NCI-H510A (cell line): ENCODE data around the gene RFLNA.

Experiments
- DNase-seq: peaks from one replicate; lab custom pipeline; 2025; lab: John Stamatoyannopoulos, UW

The RFLNA gene

DNA sequence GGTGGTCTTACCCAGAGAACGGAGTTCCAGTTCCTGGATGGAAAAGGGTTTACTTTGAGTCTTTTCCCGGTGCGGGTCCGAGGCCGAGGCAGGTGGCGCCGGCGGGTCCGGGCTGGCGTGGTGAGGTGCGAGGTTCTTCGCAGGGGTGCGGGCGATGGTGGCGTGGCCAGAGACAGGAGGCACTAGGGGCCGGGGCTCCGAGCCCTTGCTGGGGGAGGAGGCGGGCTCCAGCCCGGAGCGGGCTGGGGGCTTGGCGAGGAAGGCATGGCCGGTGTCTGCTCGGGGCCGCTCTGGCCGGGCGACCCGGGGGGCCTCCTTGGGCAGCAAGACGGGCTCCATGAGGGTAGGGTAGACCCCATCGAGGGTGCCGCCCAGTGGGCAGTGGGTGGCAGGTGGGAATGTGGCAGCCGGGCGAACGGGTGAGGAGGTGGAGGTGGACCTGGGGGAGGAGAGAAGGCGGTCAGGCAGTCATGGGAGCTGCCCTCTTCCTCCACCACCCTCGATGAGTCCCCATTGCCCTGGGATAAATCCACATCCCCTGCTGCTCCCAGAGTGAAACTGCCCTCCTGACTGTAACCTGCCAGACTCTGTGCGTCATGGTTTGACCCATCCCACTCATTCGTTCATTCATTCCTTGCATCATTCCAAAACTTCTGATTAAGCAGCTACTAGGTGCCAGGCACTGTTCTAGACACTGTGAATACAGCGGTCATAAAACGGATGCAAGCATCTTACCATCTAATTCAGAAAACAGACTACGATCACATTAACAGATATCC lies 42.0 kb downstream of the RFLNA start:
- no peak for DNase-seq

DNA sequence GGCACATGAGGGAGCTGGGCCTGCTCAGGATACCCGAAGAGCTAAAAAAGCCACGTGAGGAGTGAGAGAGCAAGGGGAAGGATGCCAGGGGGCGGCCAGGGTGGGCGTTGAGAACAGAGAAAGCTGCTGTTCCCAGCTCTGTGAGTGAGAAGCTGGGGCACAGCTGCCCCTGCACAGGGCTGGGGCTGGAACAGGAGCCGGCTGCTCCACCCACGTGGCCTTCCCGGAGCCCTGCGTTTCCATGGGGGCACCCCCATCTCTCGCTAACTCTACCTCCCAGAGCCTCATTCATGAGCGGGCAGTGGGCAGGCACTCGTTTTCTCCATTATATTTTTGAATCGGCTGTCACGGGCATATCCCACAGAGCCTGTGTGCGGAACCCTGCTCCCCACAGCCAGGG lies 42.7 kb downstream of the RFLNA start:
- DNase-seq, result no peak

DNA sequence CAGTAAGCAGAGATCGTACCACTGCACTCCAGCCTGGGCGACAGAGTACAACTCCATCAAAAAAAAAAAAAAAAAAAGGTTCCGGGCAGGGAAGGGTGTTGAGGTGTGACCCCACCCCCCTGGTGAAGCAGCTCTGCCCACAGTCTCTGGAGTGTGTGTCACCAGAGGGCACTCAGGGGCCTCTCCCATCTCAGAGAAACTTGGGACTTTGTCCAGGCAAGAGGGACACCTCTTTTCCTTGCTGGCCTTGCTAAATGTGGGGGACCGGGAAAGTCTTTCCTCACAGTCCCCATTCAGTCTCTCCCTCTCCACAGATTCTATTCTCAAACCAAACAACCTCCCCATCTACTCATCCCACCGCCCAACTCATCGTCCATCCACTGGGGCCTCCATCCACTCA lies 43.6 kb downstream of the RFLNA start:
- no peak for DNase-seq

- DNase-seq, result no peak
Observed at GRCh38 chr12:124338876-124339603, 44.1 kb downstream of the RFLNA start.

DNA sequence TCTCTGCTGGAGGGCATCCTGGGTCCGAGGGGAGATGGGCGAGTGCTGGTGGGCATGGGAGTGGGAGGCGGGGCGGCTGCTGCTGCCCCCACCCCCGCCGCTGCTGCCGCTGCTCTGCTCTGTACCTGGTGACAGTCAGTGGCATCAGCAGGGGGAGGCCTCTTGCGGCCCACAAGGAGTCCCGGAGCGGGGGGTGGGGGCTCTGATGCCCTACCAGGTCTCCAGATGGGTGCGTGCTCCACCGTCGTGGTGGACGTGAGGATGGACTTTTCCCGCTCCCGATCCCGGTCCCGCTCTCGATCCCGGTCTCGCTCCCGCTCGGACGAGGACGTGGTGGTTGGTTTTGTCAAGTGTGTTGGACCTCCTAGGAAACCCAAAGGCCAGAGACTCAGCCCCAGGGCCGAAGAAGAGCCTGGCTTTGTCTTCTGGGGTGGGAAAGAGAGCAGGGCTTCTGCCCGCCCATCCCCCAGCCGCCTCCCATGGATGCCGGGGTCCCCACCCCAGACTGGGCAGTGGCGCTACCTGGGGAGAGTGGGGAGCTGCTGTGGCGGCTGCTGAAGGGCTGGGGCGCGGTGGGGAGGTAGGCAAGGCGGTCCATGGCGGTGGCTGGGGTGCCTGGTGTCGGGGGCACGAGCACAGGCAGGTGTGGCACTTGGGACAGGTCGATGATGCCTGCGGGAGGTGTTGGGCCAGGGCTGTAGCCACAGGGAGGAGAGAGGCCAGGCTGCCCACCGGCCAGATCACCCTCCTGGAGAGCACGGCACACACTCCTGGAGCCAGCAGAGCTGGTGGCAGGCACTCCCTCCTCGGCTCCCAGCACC lies 45.4 kb downstream of the RFLNA start:
- DNase-seq, result no peak

DNA sequence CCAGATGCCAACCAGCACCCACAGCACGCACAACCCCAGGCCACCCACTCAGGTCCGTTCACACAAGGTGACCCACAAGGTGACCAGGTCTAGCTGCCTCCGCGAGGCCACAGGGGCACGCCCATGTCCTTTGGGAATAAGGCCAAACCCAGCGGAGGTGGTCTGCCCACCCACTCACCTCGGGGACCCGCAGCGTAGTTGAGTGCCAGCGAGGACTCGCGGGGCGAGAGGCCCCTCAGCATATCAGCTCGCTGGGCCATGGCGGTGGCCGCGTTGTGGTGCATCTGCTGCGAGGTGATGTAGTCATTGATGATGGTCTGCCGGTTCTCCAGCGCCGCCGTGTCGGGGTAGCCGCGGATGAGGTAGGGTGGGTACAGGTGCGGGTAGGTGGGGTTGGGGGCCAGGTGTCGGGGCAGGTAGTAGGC lies 46.8 kb downstream of the RFLNA start:
- no peak for DNase-seq

DNA sequence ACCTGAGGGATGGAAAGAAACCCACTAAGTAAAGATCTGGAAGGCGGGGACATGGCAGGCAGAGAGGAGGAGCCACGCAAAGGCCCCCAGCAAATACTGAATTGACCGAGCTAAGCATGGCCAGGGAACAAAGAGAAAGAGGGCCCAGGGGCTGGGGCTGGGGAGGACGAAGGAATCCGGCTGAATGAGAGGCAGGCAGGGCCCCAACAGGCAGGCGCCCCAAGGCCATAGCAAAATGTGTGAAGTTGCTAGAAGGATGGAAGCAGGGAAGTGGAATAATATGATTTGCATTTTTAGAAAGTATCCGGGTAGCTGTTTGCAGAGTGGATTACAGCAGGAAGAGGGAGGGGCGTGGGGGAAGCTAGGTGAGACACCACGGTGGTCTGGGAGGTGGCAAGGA lies 49.1 kb downstream of the RFLNA start:
- DNase-seq, result no peak

GRCh38 chr12:124344526-124344925 lies 49.6 kb downstream of the RFLNA start:
- DNase-seq, result no peak

DNA sequence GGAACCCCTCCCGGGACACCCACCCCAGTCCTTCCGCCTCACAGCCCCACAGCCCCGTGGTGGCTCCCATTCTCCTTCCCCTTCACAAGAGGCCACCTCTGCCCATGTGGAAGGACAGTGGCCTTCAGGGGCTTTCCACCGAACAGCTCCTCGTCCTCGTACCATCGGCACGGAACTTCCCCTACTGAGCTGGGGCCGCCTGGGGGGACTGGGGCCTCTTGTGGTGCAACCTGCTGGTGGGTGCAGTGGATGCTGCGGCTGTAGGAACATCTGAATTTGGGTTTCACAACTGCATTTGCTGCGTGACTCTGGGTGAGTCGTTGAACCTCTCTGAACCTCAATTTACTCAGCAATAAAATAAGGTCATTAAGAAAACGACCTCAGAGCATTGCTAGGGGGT lies 50.9 kb downstream of the RFLNA start:
- DNase-seq, result no peak

DNA sequence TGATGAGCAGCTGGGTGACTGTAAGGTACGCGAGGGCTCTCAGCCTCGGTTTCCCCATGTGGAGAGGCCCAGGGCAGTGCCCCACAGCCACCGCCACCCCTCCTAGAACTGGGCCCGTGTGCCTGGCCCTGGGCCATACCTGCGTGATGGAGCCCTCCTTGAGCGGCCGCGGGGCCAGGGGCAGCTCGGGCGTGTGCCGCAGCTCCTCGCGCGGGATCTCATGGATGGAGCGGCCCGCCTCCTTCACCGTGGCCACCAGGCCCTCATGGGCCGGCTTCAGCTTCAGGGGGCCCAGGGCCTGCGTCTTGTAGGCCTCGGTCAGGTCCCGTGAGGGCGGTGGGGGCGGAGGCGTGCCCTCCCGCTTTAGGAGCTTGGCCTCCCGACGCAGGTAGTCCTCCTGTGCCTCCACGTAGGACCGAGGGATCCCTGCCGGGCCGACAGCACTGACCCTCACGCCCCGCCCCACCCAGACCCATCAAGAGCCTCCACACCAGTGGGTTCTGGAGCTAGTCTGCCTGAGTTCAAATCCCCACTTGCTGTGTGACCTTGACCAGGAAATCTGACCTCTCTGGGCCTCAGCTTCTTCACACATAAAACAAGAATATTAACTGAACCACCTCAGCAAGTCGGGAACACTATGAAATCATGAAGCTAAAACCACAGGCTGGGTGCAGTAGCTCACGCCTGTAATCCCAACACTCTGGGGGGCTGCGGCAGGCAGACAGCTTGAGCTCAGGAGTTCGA lies 51.7 kb downstream of the RFLNA start:
- DNase-seq, result no peak

DNA sequence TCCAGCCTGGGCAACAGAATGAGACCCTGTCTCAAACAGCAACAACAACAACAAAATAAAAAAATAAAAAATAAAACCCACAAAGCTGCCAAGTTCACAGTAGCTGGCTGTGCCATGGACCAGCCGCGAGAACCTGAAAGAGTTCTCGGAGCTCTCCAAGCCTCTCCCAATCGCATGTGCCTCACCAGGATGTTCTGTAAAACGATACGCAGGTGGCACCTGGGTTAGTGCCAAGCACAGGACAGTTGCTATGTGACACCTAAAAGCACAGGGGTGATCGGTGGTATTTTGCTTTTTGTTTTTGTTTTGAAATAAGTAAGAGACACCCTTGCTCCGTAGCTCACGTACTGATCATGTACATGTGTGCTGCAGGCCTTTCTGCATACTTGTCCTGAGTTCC lies 52.4 kb downstream of the RFLNA start:
- no peak for DNase-seq

GRCh38 chr12:124347805-124348658 lies 53.1 kb downstream of the RFLNA start:
- DNase-seq, result no peak

DNA sequence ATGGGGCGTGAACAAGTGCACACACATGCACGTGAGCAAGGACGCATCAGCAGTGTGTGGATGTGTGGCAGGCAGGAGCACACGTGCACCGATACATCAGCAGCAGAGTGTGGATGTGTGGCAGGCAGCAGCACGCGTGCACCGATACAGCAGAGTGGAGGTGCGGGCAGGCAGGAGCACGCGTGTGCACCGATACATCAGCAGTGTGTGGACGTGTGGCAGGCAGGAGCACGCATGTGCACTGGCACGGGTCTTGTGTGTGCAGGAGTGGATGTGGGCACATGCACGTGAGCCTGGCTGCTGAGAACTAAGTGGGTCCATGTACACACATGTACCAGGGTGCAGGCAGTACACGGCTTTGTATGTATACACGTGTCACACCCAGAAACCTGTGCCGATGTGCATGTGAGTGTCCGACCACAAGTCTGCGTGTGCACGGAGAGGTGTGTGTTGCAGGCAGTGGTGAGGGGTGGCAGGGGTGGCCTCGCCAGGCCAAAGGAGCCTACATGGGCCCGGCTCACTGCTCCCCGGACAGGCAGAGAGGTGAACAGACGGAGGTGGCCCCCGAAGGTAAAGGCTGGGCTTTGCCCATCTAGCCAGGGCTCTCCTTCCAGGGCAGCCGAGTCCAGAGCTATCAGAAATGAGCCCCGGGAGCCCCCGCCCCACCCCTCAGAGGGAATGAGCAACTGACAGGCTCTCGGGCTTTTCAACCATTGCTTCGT lies 53.9 kb downstream of the RFLNA start:
- no peak for DNase-seq

- DNase-seq, result no peak
Observed at GRCh38 chr12:124350491-124350890, 55.6 kb downstream of the RFLNA start.

GRCh38 chr12:124351422-124351821 lies 56.5 kb downstream of the RFLNA start:
- no peak for DNase-seq

- DNase-seq, result no peak
Observed at GRCh38 chr12:124352257-124352656, 57.4 kb downstream of the RFLNA start.

DNA sequence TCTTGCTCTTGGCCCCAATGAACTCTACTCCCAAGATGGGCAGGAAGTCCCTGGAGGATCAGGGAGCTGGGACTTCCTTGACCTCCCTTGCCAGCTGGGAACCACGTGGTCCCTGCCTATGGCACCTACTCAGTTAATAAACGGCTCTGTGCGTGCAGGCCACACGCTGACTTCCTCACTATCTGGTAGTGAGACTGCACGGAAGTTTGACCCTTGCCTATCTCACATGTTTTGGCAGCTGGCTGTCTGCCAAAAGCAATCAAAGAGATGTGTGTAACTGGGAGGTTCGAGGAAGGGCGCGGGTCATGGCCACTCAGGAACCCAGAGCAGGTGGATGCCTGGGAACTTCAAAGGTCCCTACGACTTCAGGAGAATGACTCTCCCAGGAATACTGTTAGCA lies 57.9 kb downstream of the RFLNA start:
- DNase-seq, result peak; percentile 44

DNA sequence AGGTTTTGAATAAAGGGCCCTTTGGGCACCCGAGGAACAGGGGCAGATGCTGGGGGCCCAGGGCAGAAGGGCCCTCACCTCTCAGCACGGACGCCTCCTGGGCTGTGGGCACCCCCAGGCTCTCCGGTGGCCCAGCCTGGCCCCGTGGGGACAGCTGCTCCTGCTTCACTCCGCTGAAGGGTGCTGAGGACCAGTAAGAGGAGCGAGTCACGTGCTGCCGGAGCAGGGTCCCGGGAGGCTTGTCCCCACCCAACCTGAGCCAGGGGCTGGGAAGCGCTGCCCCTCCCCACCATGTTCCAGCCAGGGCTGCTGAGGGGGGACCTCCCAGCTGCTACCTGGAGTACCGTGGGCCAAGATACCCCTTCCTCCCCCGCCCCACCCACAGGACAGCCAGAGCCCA lies 59.5 kb downstream of the RFLNA start:
- DNase-seq, result no peak

DNA sequence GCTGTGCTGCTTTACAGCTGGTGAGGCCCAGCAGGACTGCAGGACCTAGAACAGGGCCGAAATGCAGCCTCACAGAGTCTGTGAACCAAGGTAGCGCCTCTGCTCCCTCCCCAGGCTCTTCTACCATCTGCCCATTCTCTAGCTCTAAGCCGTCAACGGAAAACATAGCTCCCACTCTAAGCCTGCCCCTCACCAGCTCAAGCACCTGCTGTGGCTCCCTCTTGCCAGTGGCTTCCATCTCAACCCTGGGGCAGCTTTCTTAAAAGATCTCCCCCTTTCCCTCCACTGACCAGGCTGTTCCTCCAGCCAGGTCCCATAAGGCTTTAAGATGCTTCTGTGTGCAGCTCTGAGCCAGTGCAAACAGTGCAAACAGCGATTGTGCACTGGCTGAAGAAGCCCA lies 61.3 kb downstream of the RFLNA start:
- no peak for DNase-seq

DNA sequence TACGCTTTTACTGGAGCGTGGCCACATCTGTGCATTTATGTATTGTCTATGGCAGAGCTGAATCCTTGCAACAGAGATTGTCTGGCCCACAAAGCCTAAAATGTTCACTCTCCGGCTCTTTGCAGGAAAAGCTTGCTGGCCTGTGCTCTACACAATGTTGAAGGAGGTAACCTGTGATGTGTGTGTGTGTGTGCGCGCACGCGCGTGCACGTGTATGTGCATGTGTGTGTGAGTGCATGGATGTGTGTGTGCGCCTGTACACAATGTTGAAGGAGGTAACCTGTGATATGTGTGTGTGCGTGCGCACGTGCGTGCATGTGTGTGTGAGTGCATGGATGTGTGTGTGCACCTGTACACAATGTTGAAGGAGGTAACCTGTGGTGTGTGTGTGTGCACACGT lies 62.7 kb downstream of the RFLNA start:
- no peak for DNase-seq
